Caco-2 (cell line): Measurements from ENCODE around the gene GJA1. TPM values are rescaled to one million over a fixed set of nuclear protein-coding genes. Genes with fewer than 3 reads are reported as not detected.

ENCODE experiments used
- BruUV-seq: library from RNA; stranded (reverse); fragments of 400-500 nt; replicated peaks from 2 replicates; lab custom pipeline; 2021; lab: Mats Ljungman, UMichigan
- CTCF ChIA-PET: fragments of 300-600 bp; sonication (Branson Sonifier 250); formaldehyde crosslinking; loops from one replicate; lab custom pipeline; 2022; ENCODE audit warnings: antibody characterized with exemption; lab: Charles Lee
- POLR2A ChIA-PET: fragments of 300-600 bp; sonication (Branson Sonifier 250); formaldehyde crosslinking; loops from one replicate; lab custom pipeline; 2022; ENCODE audit warnings: antibody characterized with exemption; lab: Charles Lee
- DNase-seq, 2 experiments: peaks; one replicate each; pipeline versions ENCODE4 v3.0.0 to v3.0.0-alpha.2; 2020 to 2022
- H3K27me3 ChIP-seq: replicated peaks from 2 replicates; pipeline ENCODE4 v1.6.0; 2011; ENCODE audit warnings: low read length; ENCODE audit not compliant: control insufficient read depth, insufficient read depth
- H3K36me3 ChIP-seq: 2 replicates; pipeline ENCODE4 v1.5.1; 2011; ENCODE audit warnings: low read length; ENCODE audit not compliant: control insufficient read depth, insufficient read depth
- H3K4me1 ChIP-seq: fragments of 250-450 bp; sonication (Bioruptor Pico); 2 replicates; pipeline ENCODE4 v1.5.1; 2020; ENCODE audit warnings: mild to moderate bottlenecking
- H3K4me3 ChIP-seq: 2 replicates; pipeline ENCODE4 v1.5.1; 2011; ENCODE audit warnings: low read depth, mild to moderate bottlenecking, control low read depth, low read length
- H3K9me3 ChIP-seq: fragments of 250-450 bp; sonication (Bioruptor Pico); 2 replicates; pipeline ENCODE4 v1.5.1; 2020; ENCODE audit warnings: mild to moderate bottlenecking, moderate library complexity
- H3K27ac Mint-ChIP-seq: one replicate; pipeline ENCODE4 v1.8.0; 2022; ENCODE audit warnings: mixed read lengths; ENCODE audit not compliant: unreplicated experiment
- H3K27me3 Mint-ChIP-seq: one replicate; pipeline ENCODE4 v1.8.0; 2022; ENCODE audit warnings: mixed read lengths; ENCODE audit not compliant: insufficient read depth, unreplicated experiment
- H3K36me3 Mint-ChIP-seq: one replicate; pipeline ENCODE4 v1.8.0; 2022; ENCODE audit warnings: mild to moderate bottlenecking, mixed read lengths; ENCODE audit not compliant: insufficient read depth, unreplicated experiment
- H3K4me1 Mint-ChIP-seq: one replicate; pipeline ENCODE4 v1.8.0; 2022; ENCODE audit warnings: low read depth, mixed read lengths; ENCODE audit not compliant: unreplicated experiment
- H3K4me3 Mint-ChIP-seq: one replicate; pipeline ENCODE4 v1.8.0; 2022; ENCODE audit warnings: mild to moderate bottlenecking, moderate library complexity, mixed read lengths; ENCODE audit not compliant: unreplicated experiment
- H3K9me3 Mint-ChIP-seq: one replicate; pipeline ENCODE4 v1.8.0; 2022; ENCODE audit warnings: mixed read lengths; ENCODE audit not compliant: unreplicated experiment
- intact Hi-C: fragments of 100-400 bp; cut with micrococcal nuclease; formaldehyde crosslinking; loops from one replicate; pipeline ENCODE4 v1.10.0; 2022; ENCODE audit not compliant: unreplicated experiment
- total RNA-seq: library from RNA; stranded (reverse); gene quantifications from 2 replicates; pipeline ENCODE4 v1.2.3, GENCODE V29; 2022
- TF ChIP-seq, protein P1 (sequence below), 2 experiments: fragments of 200-600 bp in 1 of 2; IDR thresholded peaks; 1 replicate in 1 of 2; 2 replicates in 1 of 2; pipeline versions ENCODE4 v1.5.1 to v1.8.0; 2011 to 2022; ENCODE audit warnings: antibody characterized with exemption in 1 of 2, control low read depth in 1 of 2, inconsistent platforms in 1 of 2, low read depth in 1 of 2, low read length in 1 of 2, mild to moderate bottlenecking in 1 of 2, moderate library complexity in 1 of 2; ENCODE audit not compliant: insufficient read depth in 1 of 2, severe bottlenecking in 1 of 2, unreplicated experiment in 1 of 2

The GJA1 gene
- total RNA-seq, 1 experiment from 2014 or later, result 54.5 TPM

GRCh38 chr6:121398127-121398526, 37.3 kb upstream of the GJA1 start:
- H3K9me3 Mint-ChIP-seq, result no peaks in the 10 kb centered on the region
- no TSS peak for BruUV-seq
- no peaks in the 10 kb centered on the region for H3K27me3 ChIP-seq
- POLR2A ChIA-PET, result no interaction called here
- H3K36me3 ChIP-seq, result no peaks in the 10 kb centered on the region
- TF ChIP-seq, protein P1, sequence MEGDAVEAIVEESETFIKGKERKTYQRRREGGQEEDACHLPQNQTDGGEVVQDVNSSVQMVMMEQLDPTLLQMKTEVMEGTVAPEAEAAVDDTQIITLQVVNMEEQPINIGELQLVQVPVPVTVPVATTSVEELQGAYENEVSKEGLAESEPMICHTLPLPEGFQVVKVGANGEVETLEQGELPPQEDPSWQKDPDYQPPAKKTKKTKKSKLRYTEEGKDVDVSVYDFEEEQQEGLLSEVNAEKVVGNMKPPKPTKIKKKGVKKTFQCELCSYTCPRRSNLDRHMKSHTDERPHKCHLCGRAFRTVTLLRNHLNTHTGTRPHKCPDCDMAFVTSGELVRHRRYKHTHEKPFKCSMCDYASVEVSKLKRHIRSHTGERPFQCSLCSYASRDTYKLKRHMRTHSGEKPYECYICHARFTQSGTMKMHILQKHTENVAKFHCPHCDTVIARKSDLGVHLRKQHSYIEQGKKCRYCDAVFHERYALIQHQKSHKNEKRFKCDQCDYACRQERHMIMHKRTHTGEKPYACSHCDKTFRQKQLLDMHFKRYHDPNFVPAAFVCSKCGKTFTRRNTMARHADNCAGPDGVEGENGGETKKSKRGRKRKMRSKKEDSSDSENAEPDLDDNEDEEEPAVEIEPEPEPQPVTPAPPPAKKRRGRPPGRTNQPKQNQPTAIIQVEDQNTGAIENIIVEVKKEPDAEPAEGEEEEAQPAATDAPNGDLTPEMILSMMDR (IDR thresholded peaks at IDR 0.05; ENCODE audit: insufficient read depth in 1 of 2, low read depth in 1 of 2, low read length in 1 of 2, severe bottlenecking in 1 of 2, unreplicated experiment in 1 of 2), result no peak
- CTCF ChIA-PET, result no interaction called here
- DNase-seq, result no peak
- H3K4me3 Mint-ChIP-seq, result no peak overlapping the region
- H3K27ac Mint-ChIP-seq, result no peak overlapping the region
- no peaks in the 10 kb centered on the region for H3K27me3 Mint-ChIP-seq
- H3K4me1 ChIP-seq, result peaks cover 17% of the 10 kb centered on the region
- H3K9me3 ChIP-seq, result no peaks in the 10 kb centered on the region
- intact Hi-C loops, result no loop called here
- peaks cover 17% of the 10 kb centered on the region for H3K4me1 Mint-ChIP-seq
- no peak overlapping the region for H3K4me3 ChIP-seq
- H3K36me3 Mint-ChIP-seq, result peaks cover 8% of the 10 kb centered on the region

DNA sequence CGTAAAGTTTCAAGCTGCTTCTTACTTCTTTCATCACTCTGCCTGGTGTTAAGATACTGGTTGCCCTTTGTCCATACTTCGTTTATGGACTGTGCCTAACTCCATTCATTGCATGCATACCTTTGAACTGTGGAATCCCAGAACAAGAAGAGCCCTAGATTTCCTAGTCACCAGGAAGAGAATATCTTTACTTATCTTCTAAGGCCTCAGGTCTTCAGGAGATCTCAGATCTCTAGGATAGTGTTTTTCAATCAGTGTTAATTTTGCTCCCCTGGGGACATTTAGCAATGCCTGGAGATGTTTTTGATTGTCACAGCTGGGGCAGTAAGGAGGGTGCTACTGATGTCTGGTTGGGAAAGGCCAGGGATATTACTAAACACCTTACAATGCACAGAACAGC, 35.5 kb upstream of the GJA1 start:
- CTCF ChIA-PET, result interaction anchor here (1.6 kb wide), 1 partner anchor 80 kb away, joined by 14 read pairs; no protein-coding TSS in a partner anchor
- peaks cover 8% of the 10 kb centered on the region for H3K36me3 Mint-ChIP-seq
- intact Hi-C loops, result loop anchor here (1.0 to 2.0 kb wide), 3 partner anchors 46 to 345 kb away; no protein-coding TSS in a partner anchor

DNA sequence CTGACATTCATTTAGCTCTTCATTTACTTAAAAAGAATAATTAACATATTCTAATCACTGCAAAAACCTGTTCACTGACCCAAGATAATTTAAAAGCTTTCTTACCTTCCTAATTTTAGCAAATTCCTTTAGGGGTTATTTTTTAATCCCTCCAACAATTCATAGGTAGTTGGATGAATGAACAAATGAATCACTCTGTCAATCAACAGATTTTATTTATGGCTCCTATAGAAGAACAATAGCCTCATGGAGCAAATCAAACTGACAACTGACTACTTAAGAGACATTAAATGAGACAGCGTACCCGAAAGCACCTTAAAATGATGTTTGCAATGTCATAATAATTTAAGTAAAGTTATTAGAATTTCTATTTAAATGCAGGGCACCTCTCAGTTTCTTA, 31.5 kb upstream of the GJA1 start:
- Mint-ChIP-seq H3K9me3 (no peaks in the 10 kb centered on the region), H3K27me3 (no peaks in the 10 kb centered on the region), H3K4me1 (peaks cover 10% of the 10 kb centered on the region), H3K4me3 (no peak overlapping the region), H3K36me3 (peaks cover 8% of the 10 kb centered on the region), H3K27ac (no peak overlapping the region)
- TF ChIP-seq, protein P1 (IDR thresholded peaks at IDR 0.05; ENCODE audit: insufficient read depth in 1 of 2, low read depth in 1 of 2, low read length in 1 of 2, severe bottlenecking in 1 of 2, unreplicated experiment in 1 of 2), result no peak
- BruUV-seq, result no TSS peak
- H3K27me3 ChIP-seq, result no peaks in the 10 kb centered on the region
- intact Hi-C loops, result no loop called here
- H3K4me3 ChIP-seq, result no peak overlapping the region
- no peaks in the 10 kb centered on the region for H3K36me3 ChIP-seq
- ChIA-PET POLR2A (no interaction called here), CTCF (no interaction called here)
- DNase-seq, result no peak
- H3K9me3 ChIP-seq, result no peaks in the 10 kb centered on the region
- peaks cover 21% of the 10 kb centered on the region for H3K4me1 ChIP-seq

More for the DNA sequence above, 35.5 kb upstream of the GJA1 start:
- H3K9me3 Mint-ChIP-seq, result no peaks in the 10 kb centered on the region
- no peaks in the 10 kb centered on the region for H3K27me3 Mint-ChIP-seq
- peak overlapping the region; percentile 92 for H3K27ac Mint-ChIP-seq
- no peaks in the 10 kb centered on the region for H3K9me3 ChIP-seq
- H3K4me1 ChIP-seq, result peaks cover 17% of the 10 kb centered on the region
- no TSS peak for BruUV-seq
- DNase-seq, result peak; percentile 45 to 59
- TF ChIP-seq, protein P1 (IDR thresholded peaks at IDR 0.05; ENCODE audit: insufficient read depth in 1 of 2, low read depth in 1 of 2, low read length in 1 of 2, severe bottlenecking in 1 of 2, unreplicated experiment in 1 of 2), result no peak
- H3K36me3 ChIP-seq, result no peaks in the 10 kb centered on the region
- peak overlapping the region; percentile 43 for H3K4me3 Mint-ChIP-seq
- no peak overlapping the region for H3K4me3 ChIP-seq
- H3K4me1 Mint-ChIP-seq, result peaks cover 17% of the 10 kb centered on the region
- POLR2A ChIA-PET, result interaction anchor here (0.7 kb wide), 1 partner anchor 569 kb away, joined by 5 read pairs; no protein-coding TSS in a partner anchor
- H3K27me3 ChIP-seq, result no peaks in the 10 kb centered on the region
